ENCODE results near the gene TMEM91.
"Not testable (repeated sequence)": the region's sequence is repeated elsewhere in the genome, so short reads cannot be mapped to it uniquely, and the experiment has no call there.

TMEM91 gene

GRCh38 chr19:41376998-41377365 is 649 bp downstream of the TMEM91 start:
- peak overlapping the region; percentile 52 to 63 for H3K4me3 ChIP-seq (ENCODE audit: low read length in 2 of 2)
- peaks cover 6 to 8% of the 10 kb centered on the region in 2 donors for H3K4me1 ChIP-seq (ENCODE audit: control insufficient read depth in 2 of 2, insufficient read depth in 2 of 2, low read length in 2 of 2)
- H3K27ac ChIP-seq (ENCODE audit: low read depth in 2 of 2, low read length in 2 of 2), result no peak overlapping the region
- H3K27me3 ChIP-seq (ENCODE audit: control insufficient read depth in 2 of 2, insufficient read depth in 2 of 2, low read length in 2 of 2), result no peaks in the 10 kb centered on the region
- no peaks in the 10 kb centered on the region for H3K36me3 ChIP-seq (ENCODE audit: control insufficient read depth in 2 of 2, insufficient read depth in 2 of 2, low read length in 2 of 2)
- no peaks in the 10 kb centered on the region for H3K9me3 ChIP-seq (ENCODE audit: control insufficient read depth in 2 of 2, low read length in 2 of 2)
- H3K9ac ChIP-seq (ENCODE audit: low read depth in 1 of 2, low read length in 2 of 2), result peak overlapping the region; percentile 52 to 60

GRCh38 chr19:41377977-41378709 is 1.8 kb downstream of the TMEM91 start:
- H3K4me1 ChIP-seq (ENCODE audit: control insufficient read depth in 2 of 2, insufficient read depth in 2 of 2, low read length in 2 of 2), result peaks cover 6 to 8% of the 10 kb centered on the region in 2 donors
- H3K9ac ChIP-seq (ENCODE audit: low read depth in 1 of 2, low read length in 2 of 2), result no peak overlapping the region
- H3K4me3 ChIP-seq (ENCODE audit: low read length in 2 of 2), result no peak overlapping the region
- H3K27me3 ChIP-seq (ENCODE audit: control insufficient read depth in 2 of 2, insufficient read depth in 2 of 2, low read length in 2 of 2), result no peaks in the 10 kb centered on the region
- no peak overlapping the region for H3K27ac ChIP-seq (ENCODE audit: low read depth in 2 of 2, low read length in 2 of 2)
- H3K36me3 ChIP-seq (ENCODE audit: control insufficient read depth in 2 of 2, insufficient read depth in 2 of 2, low read length in 2 of 2), result no peaks in the 10 kb centered on the region
- H3K9me3 ChIP-seq (ENCODE audit: control insufficient read depth in 2 of 2, low read length in 2 of 2), result no peaks in the 10 kb centered on the region

GRCh38 chr19:41381536-41381935 is 5.2 kb downstream of the TMEM91 start:
- not testable (repeated sequence) for H3K4me1 ChIP-seq (ENCODE audit: control insufficient read depth in 2 of 2, insufficient read depth in 2 of 2, low read length in 2 of 2); H3K4me3 ChIP-seq (ENCODE audit: low read length in 2 of 2); H3K9ac ChIP-seq (ENCODE audit: low read depth in 1 of 2, low read length in 2 of 2); H3K36me3 ChIP-seq (ENCODE audit: control insufficient read depth in 2 of 2, insufficient read depth in 2 of 2, low read length in 2 of 2); H3K27me3 ChIP-seq (ENCODE audit: control insufficient read depth in 2 of 2, insufficient read depth in 2 of 2, low read length in 2 of 2); H3K27ac ChIP-seq (ENCODE audit: low read depth in 2 of 2, low read length in 2 of 2); H3K9me3 ChIP-seq (ENCODE audit: control insufficient read depth in 2 of 2, low read length in 2 of 2)

- Histone ChIP-seq H3K27me3 (ENCODE audit: control insufficient read depth in 2 of 2, insufficient read depth in 2 of 2, low read length in 2 of 2) (no peaks in the 10 kb centered on the region), H3K4me1 (ENCODE audit: control insufficient read depth in 2 of 2, insufficient read depth in 2 of 2, low read length in 2 of 2) (no peaks in the 10 kb centered on the region), H3K4me3 (ENCODE audit: low read length in 2 of 2) (no peak overlapping the region), H3K9me3 (ENCODE audit: control insufficient read depth in 2 of 2, low read length in 2 of 2) (no peaks in the 10 kb centered on the region), H3K27ac (ENCODE audit: low read depth in 2 of 2, low read length in 2 of 2) (no peak overlapping the region), H3K36me3 (ENCODE audit: control insufficient read depth in 2 of 2, insufficient read depth in 2 of 2, low read length in 2 of 2) (peaks cover 2 to 13% of the 10 kb centered on the region in 2 donors), H3K9ac (ENCODE audit: low read depth in 1 of 2, low read length in 2 of 2) (no peak overlapping the region)
Measured at GRCh38 chr19:41384351-41384750, 8.0 kb downstream of the TMEM91 start.

- H3K36me3 ChIP-seq (ENCODE audit: control insufficient read depth in 2 of 2, insufficient read depth in 2 of 2, low read length in 2 of 2), result peaks cover 20 to 28% of the 10 kb centered on the region in 2 donors
- H3K4me3 ChIP-seq (ENCODE audit: low read length in 2 of 2), result no peak overlapping the region
- no peak overlapping the region for H3K27ac ChIP-seq (ENCODE audit: low read depth in 2 of 2, low read length in 2 of 2)
Measured at GRCh38 chr19:41386442-41386841, 10.1 kb downstream of the TMEM91 start.

GRCh38 chr19:41391618-41392017 is 15.3 kb downstream of the TMEM91 start:
- Histone ChIP-seq H3K36me3 (ENCODE audit: control insufficient read depth in 2 of 2, insufficient read depth in 2 of 2, low read length in 2 of 2) (peaks cover 28 to 34% of the 10 kb centered on the region in 2 donors), H3K27me3 (ENCODE audit: control insufficient read depth in 2 of 2, insufficient read depth in 2 of 2, low read length in 2 of 2) (no peaks in the 10 kb centered on the region), H3K4me3 (ENCODE audit: low read length in 2 of 2) (no peak overlapping the region), H3K27ac (ENCODE audit: low read depth in 2 of 2, low read length in 2 of 2) (no peak overlapping the region), H3K9ac (ENCODE audit: low read depth in 1 of 2, low read length in 2 of 2) (no peak overlapping the region), H3K4me1 (ENCODE audit: control insufficient read depth in 2 of 2, insufficient read depth in 2 of 2, low read length in 2 of 2) (no peaks in the 10 kb centered on the region), H3K9me3 (ENCODE audit: control insufficient read depth in 2 of 2, low read length in 2 of 2) (no peaks in the 10 kb centered on the region)

More at GRCh38 chr19:41386442-41386841, 10.1 kb downstream of the TMEM91 start:
- Histone ChIP-seq H3K27me3 (ENCODE audit: control insufficient read depth in 2 of 2, insufficient read depth in 2 of 2, low read length in 2 of 2) (no peaks in the 10 kb centered on the region), H3K4me1 (ENCODE audit: control insufficient read depth in 2 of 2, insufficient read depth in 2 of 2, low read length in 2 of 2) (no peaks in the 10 kb centered on the region), H3K9ac (ENCODE audit: low read depth in 1 of 2, low read length in 2 of 2) (no peak overlapping the region), H3K9me3 (ENCODE audit: control insufficient read depth in 2 of 2, low read length in 2 of 2) (no peaks in the 10 kb centered on the region)

- no peaks in the 10 kb centered on the region for H3K9me3 ChIP-seq (ENCODE audit: control insufficient read depth in 2 of 2, low read length in 2 of 2)
- H3K9ac ChIP-seq (ENCODE audit: low read depth in 1 of 2, low read length in 2 of 2), result no peak overlapping the region
- H3K4me3 ChIP-seq (ENCODE audit: low read length in 2 of 2), result no peak overlapping the region
- no peaks in the 10 kb centered on the region for H3K27me3 ChIP-seq (ENCODE audit: control insufficient read depth in 2 of 2, insufficient read depth in 2 of 2, low read length in 2 of 2)
- no peak overlapping the region for H3K27ac ChIP-seq (ENCODE audit: low read depth in 2 of 2, low read length in 2 of 2)
- H3K36me3 ChIP-seq (ENCODE audit: control insufficient read depth in 2 of 2, insufficient read depth in 2 of 2, low read length in 2 of 2), result peaks cover 26 to 30% of the 10 kb centered on the region in 2 donors
- peaks cover 3 to 4% of the 10 kb centered on the region in 2 donors for H3K4me1 ChIP-seq (ENCODE audit: control insufficient read depth in 2 of 2, insufficient read depth in 2 of 2, low read length in 2 of 2)
Measured at GRCh38 chr19:41392775-41393174, 16.4 kb downstream of the TMEM91 start.

GRCh38 chr19:41395355-41395754 is 19.0 kb downstream of the TMEM91 start:
- Histone ChIP-seq H3K9ac (ENCODE audit: low read depth in 1 of 2, low read length in 2 of 2) (no peak overlapping the region), H3K36me3 (ENCODE audit: control insufficient read depth in 2 of 2, insufficient read depth in 2 of 2, low read length in 2 of 2) (peaks cover 16 to 18% of the 10 kb centered on the region in 2 donors), H3K4me1 (ENCODE audit: control insufficient read depth in 2 of 2, insufficient read depth in 2 of 2, low read length in 2 of 2) (peaks cover 12 to 13% of the 10 kb centered on the region in 2 donors), H3K27me3 (ENCODE audit: control insufficient read depth in 2 of 2, insufficient read depth in 2 of 2, low read length in 2 of 2) (no peaks in the 10 kb centered on the region), H3K4me3 (ENCODE audit: low read length in 2 of 2) (no peak overlapping the region), H3K27ac (ENCODE audit: low read depth in 2 of 2, low read length in 2 of 2) (no peak overlapping the region), H3K9me3 (ENCODE audit: control insufficient read depth in 2 of 2, low read length in 2 of 2) (no peaks in the 10 kb centered on the region)

- no peaks in the 10 kb centered on the region for H3K36me3 ChIP-seq (ENCODE audit: control insufficient read depth in 2 of 2, insufficient read depth in 2 of 2, low read length in 2 of 2)
- H3K9ac ChIP-seq (ENCODE audit: low read depth in 1 of 2, low read length in 2 of 2), result peak within 1 kb of the TSS; percentile 91 to 97
- H3K27ac ChIP-seq (ENCODE audit: low read depth in 2 of 2, low read length in 2 of 2), result peak within 1 kb of the TSS; percentile 90 to 92
- no peaks in the 10 kb centered on the region for H3K27me3 ChIP-seq (ENCODE audit: control insufficient read depth in 2 of 2, insufficient read depth in 2 of 2, low read length in 2 of 2)
- peak within 1 kb of the TSS; percentile 97 to 100 for H3K4me3 ChIP-seq (ENCODE audit: low read length in 2 of 2)
- H3K9me3 ChIP-seq (ENCODE audit: control insufficient read depth in 2 of 2, low read length in 2 of 2), result no peaks in the 10 kb centered on the region
- H3K4me1 ChIP-seq (ENCODE audit: control insufficient read depth in 2 of 2, insufficient read depth in 2 of 2, low read length in 2 of 2), result peaks cover 12 to 13% of the 10 kb centered on the region in 2 donors
Measured at GRCh38 chr19:41397086-41398049, 21.0 kb downstream of the TMEM91 start, which contains the start of the genes BCKDHA and EXOSC5. BCKDHA (plus strand) TSS chr19:41397818; CDS start chr19:41397828, 10 bp downstream. EXOSC5 (minus strand) TSS chr19:41397359; CDS start chr19:41397328, 31 bp downstream.

- Histone ChIP-seq H3K27me3 (ENCODE audit: control insufficient read depth in 2 of 2, insufficient read depth in 2 of 2, low read length in 2 of 2) (no peaks in the 10 kb centered on the region), H3K9me3 (ENCODE audit: control insufficient read depth in 2 of 2, low read length in 2 of 2) (no peaks in the 10 kb centered on the region), H3K4me3 (ENCODE audit: low read length in 2 of 2) (peak overlapping the region; percentile 97 to 100), H3K27ac (ENCODE audit: low read depth in 2 of 2, low read length in 2 of 2) (peak overlapping the region; percentile 90 to 92), H3K36me3 (ENCODE audit: control insufficient read depth in 2 of 2, insufficient read depth in 2 of 2, low read length in 2 of 2) (no peaks in the 10 kb centered on the region), H3K9ac (ENCODE audit: low read depth in 1 of 2, low read length in 2 of 2) (peak overlapping the region; percentile 91 to 97), H3K4me1 (ENCODE audit: control insufficient read depth in 2 of 2, insufficient read depth in 2 of 2, low read length in 2 of 2) (peaks cover 12 to 13% of the 10 kb centered on the region in 2 donors)
Measured at GRCh38 chr19:41398050-41398418, 21.7 kb downstream of the TMEM91 start.
